Measurements from ENCODE around the gene KRTAP2-2. TPM values are rescaled to one million over a fixed set of nuclear protein-coding genes. Genes with fewer than 3 reads are reported as not detected.
"Not testable (repeated sequence)": the region's sequence is repeated elsewhere in the genome, so short reads cannot be mapped to it uniquely, and the experiment has no call there.

Gene KRTAP2-2
- total RNA-seq, 1 donor from 2014 or later: not detected

GRCh38 chr17:41052566-41052965 lies 2.5 kb downstream of the KRTAP2-2 start:
- H3K9me3 Mint-ChIP-seq (ENCODE audit: low read depth): peaks cover 17% of the 10 kb centered on the region
- peaks cover 2% of the 10 kb centered on the region for H3K36me3 Mint-ChIP-seq (ENCODE audit: insufficient read depth)
- no peak overlapping the region for H3K27ac Mint-ChIP-seq
- no peak overlapping the region for H3K4me3 Mint-ChIP-seq (ENCODE audit: low read depth)
- H3K4me1 Mint-ChIP-seq (ENCODE audit: low read depth): peaks cover 2% of the 10 kb centered on the region
- no peaks in the 10 kb centered on the region for H3K27me3 Mint-ChIP-seq
- no peak for DNase-seq (ENCODE audit: low spot score, unreplicated experiment)
- no peak for TF ChIP-seq CTCF (IDR thresholded peaks at IDR 0.05; ENCODE audit: unreplicated experiment)

GRCh38 chr17:41049110-41049509 lies 5.9 kb downstream of the KRTAP2-2 start:
- no peak for TF ChIP-seq CTCF (IDR thresholded peaks at IDR 0.05; ENCODE audit: unreplicated experiment)
- Mint-ChIP-seq H3K4me1 (ENCODE audit: low read depth) (peaks cover 2% of the 10 kb centered on the region), H3K4me3 (ENCODE audit: low read depth) (no peak overlapping the region), H3K9me3 (ENCODE audit: low read depth) (peaks cover 11% of the 10 kb centered on the region), H3K27ac (no peak overlapping the region), H3K36me3 (ENCODE audit: insufficient read depth) (peaks cover 2% of the 10 kb centered on the region), H3K27me3 (no peaks in the 10 kb centered on the region)
- DNase-seq (ENCODE audit: low spot score, unreplicated experiment): no peak

DNA sequence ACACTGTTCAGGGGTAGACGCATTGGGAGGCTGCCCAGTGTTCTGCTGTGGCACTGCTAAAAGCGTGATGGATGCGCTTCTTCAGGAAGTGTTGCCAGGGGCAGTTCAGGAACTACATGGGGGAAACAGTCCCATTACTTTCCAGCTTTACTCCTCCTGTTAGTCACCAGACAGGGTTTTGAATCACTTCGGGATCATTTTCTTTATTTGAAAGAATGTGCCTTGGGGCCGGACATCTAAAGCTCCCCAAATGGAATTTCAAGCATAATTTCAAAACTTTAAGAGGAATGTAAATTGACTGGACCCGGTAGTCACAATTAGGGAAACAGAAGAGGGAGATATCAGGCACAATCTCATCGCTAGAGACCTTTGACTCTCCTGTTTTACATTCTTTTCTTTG lies 6.6 kb downstream of the KRTAP2-2 start:
- Mint-ChIP-seq H3K36me3 (ENCODE audit: insufficient read depth) (peaks cover under 1% of the 10 kb centered on the region), H3K27me3 (no peaks in the 10 kb centered on the region), H3K4me3 (ENCODE audit: low read depth) (no peak overlapping the region), H3K9me3 (ENCODE audit: low read depth) (peaks cover 12% of the 10 kb centered on the region), H3K27ac (no peak overlapping the region), H3K4me1 (ENCODE audit: low read depth) (peaks cover 2% of the 10 kb centered on the region)
- TF ChIP-seq CTCF (IDR thresholded peaks at IDR 0.05; ENCODE audit: unreplicated experiment): no peak
- no peak for DNase-seq (ENCODE audit: low spot score, unreplicated experiment)

DNA sequence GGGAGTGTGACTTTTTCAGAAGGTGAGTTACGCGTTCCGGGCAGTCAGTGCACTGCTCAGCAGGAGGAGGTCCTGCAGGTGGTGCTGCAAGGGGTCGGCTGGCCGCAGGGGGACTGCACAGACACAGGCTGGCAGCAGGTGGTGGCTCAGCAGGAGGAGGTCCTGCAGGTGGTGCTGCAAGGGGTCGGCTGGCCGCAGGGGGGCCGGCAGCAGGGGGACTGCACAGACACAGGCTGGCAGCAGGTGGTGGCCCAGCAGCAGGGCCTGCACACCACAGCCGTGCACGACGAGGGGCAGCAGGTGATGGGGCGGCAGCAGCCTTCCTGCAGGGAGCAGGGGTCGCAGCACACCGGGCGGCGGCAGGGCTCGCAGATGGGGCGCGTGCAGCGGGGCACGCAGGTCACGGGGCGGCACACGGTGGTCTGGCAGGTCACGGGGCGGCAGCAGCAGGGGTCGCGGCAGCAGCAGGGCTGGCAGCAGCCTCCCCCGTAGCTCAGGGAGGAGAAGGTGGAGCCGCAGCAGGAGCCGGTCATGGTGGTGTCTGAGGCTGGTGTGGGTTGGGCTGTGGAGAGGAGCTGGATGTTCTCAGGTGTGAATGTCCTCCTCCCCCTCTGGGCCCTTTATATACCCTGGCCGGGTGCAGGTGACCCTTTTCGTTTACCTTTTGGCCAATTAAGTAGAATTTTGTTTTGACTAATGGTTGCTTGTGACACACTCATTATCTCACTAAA lies 8.1 kb downstream of the KRTAP2-2 start, which contains the start of gene KRTAP2-1:
Gene KRTAP2-1, minus strand, starts transcription at position 582 of the 731 bp plus-strand sequence. Its CDS starts 49 bp downstream, at position 533.
- not testable (repeated sequence) for DNase-seq (ENCODE audit: low spot score, unreplicated experiment); H3K4me3 Mint-ChIP-seq (ENCODE audit: low read depth); H3K27ac Mint-ChIP-seq; H3K4me1 Mint-ChIP-seq (ENCODE audit: low read depth); H3K36me3 Mint-ChIP-seq (ENCODE audit: insufficient read depth); H3K27me3 Mint-ChIP-seq
- peaks cover 13% of the 10 kb centered on the region for H3K9me3 Mint-ChIP-seq (ENCODE audit: low read depth)

DNA sequence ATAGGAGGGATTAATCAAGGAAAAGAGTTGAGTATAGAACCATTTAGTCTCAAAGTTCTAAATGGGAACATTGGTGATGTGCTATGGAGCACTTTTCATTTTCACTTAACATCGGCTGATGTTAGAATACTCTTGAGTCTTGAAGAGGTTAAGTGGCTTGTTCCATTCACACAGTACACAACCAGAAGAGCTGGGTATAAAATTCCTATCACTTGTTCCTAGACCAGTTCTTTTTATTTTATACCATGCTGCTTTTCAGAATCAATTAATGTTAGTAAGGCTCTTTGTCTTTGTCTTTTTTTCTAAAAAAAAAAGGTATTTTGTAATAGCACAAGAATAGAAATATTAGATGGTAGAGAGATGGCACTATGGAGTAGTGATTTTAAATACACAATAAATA lies 12.1 kb downstream of the KRTAP2-2 start:
- no peaks in the 10 kb centered on the region for H3K27me3 Mint-ChIP-seq
- H3K4me3 Mint-ChIP-seq (ENCODE audit: low read depth): no peak overlapping the region
- no peak overlapping the region for H3K27ac Mint-ChIP-seq
- peaks cover 13% of the 10 kb centered on the region for H3K9me3 Mint-ChIP-seq (ENCODE audit: low read depth)
- no peak for DNase-seq (ENCODE audit: low spot score, unreplicated experiment)
- peaks cover 3% of the 10 kb centered on the region for H3K4me1 Mint-ChIP-seq (ENCODE audit: low read depth)
- H3K36me3 Mint-ChIP-seq (ENCODE audit: insufficient read depth): no peaks in the 10 kb centered on the region
- TF ChIP-seq CTCF (IDR thresholded peaks at IDR 0.05; ENCODE audit: unreplicated experiment): no peak

- not testable (repeated sequence) for H3K36me3 Mint-ChIP-seq (ENCODE audit: insufficient read depth); H3K4me3 Mint-ChIP-seq (ENCODE audit: low read depth); H3K4me1 Mint-ChIP-seq (ENCODE audit: low read depth); DNase-seq (ENCODE audit: low spot score, unreplicated experiment); H3K27me3 Mint-ChIP-seq
- Mint-ChIP-seq H3K27ac (peak within 1 kb of the TSS; percentile 81), H3K9me3 (ENCODE audit: low read depth) (peaks cover 13% of the 10 kb centered on the region)
Measured at GRCh38 chr17:41040783-41041571, 14.1 kb downstream of the KRTAP2-2 start, which contains the start of gene KRTAP1-1. KRTAP1-1 (minus strand) TSS chr17:41041450; CDS start chr17:41041397, 53 bp downstream.
